GM12878 (cell line): Measurements from ENCODE around the gene RNU1-3. TPM values are rescaled to one million over a fixed set of nuclear protein-coding genes. Genes with fewer than 3 reads are reported as not detected.
"Not testable (repeated sequence)": the region's sequence is repeated elsewhere in the genome, so short reads cannot be mapped to it uniquely, and the experiment has no call there.

Experiments
- ATAC-seq: fragments of 200-7000 bp; cut with Tn5 transposase; 3 replicates; pipeline ENCODE4 v1.9.1; 2020; ENCODE audit warnings: mild to moderate bottlenecking, moderate library complexity
- BruUV-seq: library from RNA; stranded (reverse); fragments of 400-500 nt; replicated peaks from 2 replicates; lab custom pipeline; 2021; lab: Mats Ljungman, UMichigan
- CTCF ChIA-PET: fragments of 300-600 bp; sonication (Branson Sonifier 250); formaldehyde crosslinking; extraction: SDS; loops from one replicate; lab custom pipeline; 2021; ENCODE audit warnings: inconsistent platforms; lab: Yijun Ruan, JAX
- POLR2A ChIA-PET: fragments of 350-600 bp; formaldehyde crosslinking; extraction: SDS; loops from one replicate; lab custom pipeline; 2021; ENCODE audit warnings: inconsistent platforms; lab: Charles Lee
- RAD21 ChIA-PET: fragments of 300-600 bp; sonication (Branson Sonifier 250); formaldehyde crosslinking; loops from one replicate; lab custom pipeline; 2023; ENCODE audit warnings: antibody characterized with exemption; ENCODE audit not compliant: unreplicated experiment; lab: Charles Lee
- SMC1A ChIA-PET: fragments of 300-600 bp; sonication (Branson Sonifier 250); formaldehyde crosslinking; loops from one replicate; lab custom pipeline; 2023; ENCODE audit not compliant: unreplicated experiment, uncharacterized antibody; lab: Charles Lee
- DNase-seq: peaks from one replicate; pipeline ENCODE4 v3.0.0-alpha.2; 2011; ENCODE audit warnings: low read depth, low spot score
- FAIRE-seq: peaks from 3 replicates; lab custom pipeline; 2011; peaks lifted over from hg19 to GRCh38; lab: Jason Lieb, UNC
- H2AFZ ChIP-seq: 2 replicates; pipeline ENCODE4 v1.6.0; 2011; ENCODE audit warnings: low read depth, low read length, control low read depth; ENCODE audit not compliant: control insufficient read depth
- H3K27ac ChIP-seq: 2 replicates; pipeline ENCODE4 v1.5.1; 2011; ENCODE audit warnings: control low read depth; ENCODE audit not compliant: control insufficient read depth, insufficient read depth
- H3K27me3 ChIP-seq, 2 experiments: replicated peaks in 1 of 2; 2 replicates each; pipeline versions ENCODE4 v1.6.0 to v1.6.1; 2011; ENCODE audit warnings: low read length in 1 of 2; ENCODE audit not compliant: control insufficient read depth in 2 of 2, insufficient read depth in 2 of 2
- H3K36me3 ChIP-seq, 2 experiments: 2 replicates each; pipeline ENCODE4 v1.5.1; 2011; ENCODE audit warnings: low read length in 1 of 2; ENCODE audit not compliant: control insufficient read depth in 2 of 2, insufficient read depth in 2 of 2
- H3K4me1 ChIP-seq: 2 replicates; pipeline ENCODE4 v1.6.1; 2011; ENCODE audit warnings: mild to moderate bottlenecking, low read length, moderate library complexity, mixed read lengths; ENCODE audit not compliant: control insufficient read depth, insufficient read depth
- H3K4me2 ChIP-seq: 2 replicates; pipeline ENCODE4 v1.6.0; 2011; ENCODE audit warnings: control low read depth; ENCODE audit not compliant: control insufficient read depth, insufficient read depth
- H3K4me3 ChIP-seq: fragments of 200-600 bp; sonication (generic); 2 replicates; pipeline ENCODE4 v1.5.1; 2016
- H3K79me2 ChIP-seq: 2 replicates; pipeline ENCODE4 v1.6.0; 2011; ENCODE audit warnings: low read length; ENCODE audit not compliant: control insufficient read depth, insufficient read depth
- H3K9ac ChIP-seq: 2 replicates; pipeline ENCODE4 v1.8.0; 2011; ENCODE audit warnings: low read length, control low read depth, mixed read lengths; ENCODE audit not compliant: control insufficient read depth, insufficient read depth
- H3K9me3 ChIP-seq: replicated peaks from 3 replicates; pipeline ENCODE4 v1.5.1; 2011; ENCODE audit warnings: mild to moderate bottlenecking, low read length; ENCODE audit not compliant: control insufficient read depth, insufficient read depth
- H4K20me1 ChIP-seq: 2 replicates; pipeline ENCODE4 v1.6.0; 2011; ENCODE audit not compliant: control insufficient read depth, insufficient read depth
- WGBS: methylation state at CpG from one replicate; pipeline ENCODE4 v1.1.6; 2016; ENCODE audit warnings: low lambda C conversion rate; ENCODE audit not compliant: insufficient replicate concordance, insufficient coverage; ENCODE audit errors: missing lambda C conversion rate; 5-methylcytosine and 5-hydroxymethylcytosine counted together
- in situ Hi-C: fragments of 300-500 bp; cut with MboI; formaldehyde crosslinking; loops from 9 replicates; pipeline ENCODE4 v1.14.3; 2018; ENCODE audit warnings: mixed read lengths
- intact Hi-C: fragments of 100-400 bp; cut with micrococcal nuclease; formaldehyde crosslinking; loops from one replicate; pipeline ENCODE4 v1.14.2; 2022; ENCODE audit not compliant: unreplicated experiment
- polyA plus RNA-seq, 11 experiments: library from polyadenylated mRNA; depleted of rRNA in 4 of 11; unstranded in 6 of 11; stranded (reverse) in 5 of 11; fragments of >200 nt; fragmentation: Nextera tagmentation in 4 of 11; fragmentation: Illumina TruSeq in 1 of 11; extraction: Ambion mirVana in 4 of 11; extraction: Trizol in 1 of 11; gene quantifications; 1 replicate in 1 of 11; 2 replicates in 10 of 11; pipeline versions ENCODE4 v1.2.1 to v1.2.3, GENCODE V29; 2011 to 2016; ENCODE audit warnings: inconsistent platforms in 2 of 11, missing spikeins in 2 of 11, low read depth in 1 of 11
- total RNA-seq, 4 experiments: library from RNA; depleted of rRNA in 3 of 4; stranded (reverse); fragments of >200 nt in 3 of 4; fragmentation: Illumina TruSeq in 1 of 4; extraction: Trizol in 1 of 4; gene quantifications; 2 replicates each; pipeline versions ENCODE4 v1.2.1 to v1.2.3, GENCODE V29; 2013 to 2021

RNU1-3 gene
- total and polyA plus RNA-seq, 10 of the 15 experiments (the other 5 are each of a cell fraction or from before 2014, with no cell fraction given): under 0.01 to 20,946 (median 4.7) TPM; not detected in 2

DNA sequence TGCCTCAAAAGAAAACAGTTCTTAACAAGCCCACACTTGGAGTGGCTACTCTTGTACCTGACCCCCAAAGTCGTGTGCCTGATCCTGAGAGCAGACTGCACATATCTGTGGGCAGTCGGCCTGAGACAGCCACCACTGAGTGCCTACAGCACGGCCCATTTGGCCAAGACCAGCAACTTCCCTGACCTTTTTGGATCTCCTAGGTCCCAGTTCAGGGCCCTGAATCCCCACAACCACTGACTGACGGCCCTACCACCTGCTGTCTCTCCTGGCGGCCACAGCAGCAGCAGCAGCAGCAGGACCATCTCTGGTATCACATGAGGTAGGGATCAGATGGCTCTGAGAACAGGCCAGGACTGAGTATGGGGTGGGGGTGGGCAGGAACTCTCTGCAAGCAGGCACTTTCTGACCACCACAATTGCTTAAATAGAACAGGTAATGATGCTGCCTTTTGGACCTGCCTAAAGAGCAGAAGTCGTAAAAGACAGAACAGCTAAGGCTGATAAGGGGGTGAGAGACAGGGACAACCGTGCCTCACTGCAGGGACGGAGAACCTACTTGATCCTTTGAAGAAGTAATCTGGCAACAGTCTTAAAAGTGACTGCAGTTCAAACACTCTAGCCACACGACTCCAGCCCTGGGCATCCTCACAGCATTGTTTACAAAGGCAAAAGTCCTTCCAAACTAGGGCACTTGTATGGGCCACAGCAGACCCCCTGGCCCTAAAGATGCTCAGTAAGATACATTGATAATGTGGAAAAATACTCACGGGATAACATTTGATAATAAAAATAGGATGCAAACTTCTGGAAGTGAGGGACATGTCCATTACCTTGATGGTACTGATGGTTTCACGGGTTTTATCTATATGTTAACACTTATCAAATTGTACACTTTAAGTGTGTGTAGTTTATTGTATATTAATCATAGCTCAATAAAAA is 27.4 kb downstream of the RNU1-3 start:
- H3K4me2 ChIP-seq, H3K9me3 ChIP-seq, DNase-seq, H3K27me3 ChIP-seq, BruUV-seq, RAD21 ChIA-PET, H2AFZ ChIP-seq, H4K20me1 ChIP-seq, ATAC-seq, in situ Hi-C loops, H3K27ac ChIP-seq, POLR2A ChIA-PET, H3K4me3 ChIP-seq, SMC1A ChIA-PET, H3K36me3 ChIP-seq, FAIRE-seq, intact Hi-C loops, H3K9ac ChIP-seq: not testable (repeated sequence)
- CTCF ChIA-PET: interaction anchor here (2.9 kb wide), 1 partner anchor 15 kb away, joined by 8 read pairs; no protein-coding TSS in a partner anchor
- Histone ChIP-seq H3K79me2 (peaks cover 10% of the 10 kb centered on the region), H3K4me1 (peaks cover 10% of the 10 kb centered on the region)
- 70% methylated on average over 11 of the region's 11 CpGs for WGBS

GRCh38 chr1:16637941-16638778 is 28.6 kb downstream of the RNU1-3 start:
- H3K27ac ChIP-seq, H3K79me2 ChIP-seq, DNase-seq, in situ Hi-C loops, FAIRE-seq, intact Hi-C loops, H3K9me3 ChIP-seq, H3K4me2 ChIP-seq, H4K20me1 ChIP-seq, H3K4me1 ChIP-seq, CTCF ChIA-PET, H3K9ac ChIP-seq, H3K27me3 ChIP-seq, H2AFZ ChIP-seq, H3K36me3 ChIP-seq, POLR2A ChIA-PET, SMC1A ChIA-PET, H3K4me3 ChIP-seq, BruUV-seq: not testable (repeated sequence)
- RAD21 ChIA-PET: interaction anchor here (0.7 kb wide), 1 partner anchor 557 kb away, joined by 4 read pairs; no protein-coding TSS in a partner anchor
- peak; percentile 23 for ATAC-seq
- WGBS: 73% methylated on average over 6 of the region's 6 CpGs
